ENCODE measurements around the gene CFAP57.

The CFAP57 gene

GRCh38 chr1:43256675-43257570 is 84.8 kb downstream of the CFAP57 start:
- no peak for DNase-seq

GRCh38 chr1:43258370-43258769 is 86.2 kb downstream of the CFAP57 start:
- DNase-seq, result no peak

DNA sequence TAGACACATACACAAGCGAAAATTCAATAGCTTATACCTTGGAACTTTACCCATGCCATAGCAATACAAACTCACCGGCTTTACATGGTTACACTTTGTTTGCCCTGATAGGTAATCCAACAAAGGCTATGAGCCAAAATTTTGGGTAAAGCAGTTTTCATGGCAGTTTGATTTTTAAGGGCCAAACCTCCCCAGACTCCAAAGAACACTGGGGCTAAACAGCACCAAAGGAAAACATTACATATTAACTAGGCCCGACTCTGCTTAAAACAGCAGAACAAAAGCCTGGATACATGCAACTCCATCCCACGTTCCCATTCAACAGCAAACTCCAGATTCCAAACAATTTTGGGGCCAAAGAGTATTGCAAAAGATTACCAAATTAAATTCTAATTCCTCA is 93.3 kb downstream of the CFAP57 start:
- no peak for DNase-seq

- DNase-seq, result no peak
Observed at GRCh38 chr1:43266881-43267280, 94.8 kb downstream of the CFAP57 start.

DNA sequence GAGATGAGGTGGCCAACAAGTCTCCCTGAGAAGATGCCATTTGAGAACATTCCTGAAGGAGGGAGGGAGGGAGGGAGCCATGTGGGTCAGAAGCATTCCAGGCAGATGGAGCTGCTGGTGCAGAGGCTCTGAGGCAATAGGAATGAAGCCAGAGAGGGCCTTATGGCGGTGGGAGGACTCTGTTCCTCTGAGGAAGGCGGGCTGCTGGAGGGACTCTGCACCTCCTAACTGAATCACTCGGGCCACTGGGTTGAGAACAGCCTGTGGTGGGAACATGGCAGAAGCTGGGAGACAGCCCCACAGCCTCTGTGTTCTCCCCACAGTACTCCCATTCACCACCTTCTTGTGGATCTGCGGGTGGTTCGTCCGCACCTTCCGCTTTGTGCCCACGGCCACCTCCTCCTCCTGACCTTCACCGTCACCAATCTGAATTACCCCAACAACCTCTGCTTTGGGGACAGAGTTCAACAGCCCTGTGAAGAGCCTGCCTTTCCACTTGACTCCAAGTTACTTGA is 95.2 kb downstream of the CFAP57 start:
- DNase-seq, result no peak

DNA sequence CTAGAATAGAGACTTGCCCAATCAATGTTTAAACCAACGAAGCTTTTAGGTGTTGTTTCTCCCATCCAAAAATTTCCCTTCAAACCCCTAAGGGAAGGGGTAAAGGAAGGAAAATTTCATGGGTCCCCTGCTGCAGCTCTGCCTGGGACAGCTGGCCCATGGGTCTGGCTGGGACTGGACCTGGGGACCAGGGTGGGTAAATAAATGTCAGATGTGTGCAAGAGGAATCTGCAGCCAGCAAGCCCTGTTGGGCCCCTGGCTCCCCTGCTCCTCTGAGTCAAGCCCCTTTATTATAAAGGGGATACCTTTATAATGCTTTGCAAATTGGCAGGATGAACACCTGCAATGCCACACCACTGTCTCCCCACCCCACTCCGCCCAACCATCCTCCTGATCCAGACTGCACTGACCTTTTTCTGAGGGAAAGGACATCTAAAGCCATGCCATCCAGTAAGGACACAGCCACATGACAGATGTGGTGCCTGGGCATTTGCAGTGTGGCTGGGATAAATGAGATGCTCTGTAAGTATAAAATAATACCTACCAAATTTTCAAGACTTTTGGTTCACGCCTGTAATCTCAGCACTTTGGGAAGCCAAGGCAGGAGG is 95.8 kb downstream of the CFAP57 start:
- no peak for DNase-seq

- DNase-seq, result no peak
Observed at GRCh38 chr1:43269627-43270375, 97.7 kb downstream of the CFAP57 start, which contains the start of gene TMEM125. TSS of gene TMEM125 (plus strand) at chr1:43269983. CDS start at chr1:43272723, 2,740 bp downstream.

- peak; percentile 89 for DNase-seq
Observed at GRCh38 chr1:43270421-43271095, 98.4 kb downstream of the CFAP57 start.

DNA sequence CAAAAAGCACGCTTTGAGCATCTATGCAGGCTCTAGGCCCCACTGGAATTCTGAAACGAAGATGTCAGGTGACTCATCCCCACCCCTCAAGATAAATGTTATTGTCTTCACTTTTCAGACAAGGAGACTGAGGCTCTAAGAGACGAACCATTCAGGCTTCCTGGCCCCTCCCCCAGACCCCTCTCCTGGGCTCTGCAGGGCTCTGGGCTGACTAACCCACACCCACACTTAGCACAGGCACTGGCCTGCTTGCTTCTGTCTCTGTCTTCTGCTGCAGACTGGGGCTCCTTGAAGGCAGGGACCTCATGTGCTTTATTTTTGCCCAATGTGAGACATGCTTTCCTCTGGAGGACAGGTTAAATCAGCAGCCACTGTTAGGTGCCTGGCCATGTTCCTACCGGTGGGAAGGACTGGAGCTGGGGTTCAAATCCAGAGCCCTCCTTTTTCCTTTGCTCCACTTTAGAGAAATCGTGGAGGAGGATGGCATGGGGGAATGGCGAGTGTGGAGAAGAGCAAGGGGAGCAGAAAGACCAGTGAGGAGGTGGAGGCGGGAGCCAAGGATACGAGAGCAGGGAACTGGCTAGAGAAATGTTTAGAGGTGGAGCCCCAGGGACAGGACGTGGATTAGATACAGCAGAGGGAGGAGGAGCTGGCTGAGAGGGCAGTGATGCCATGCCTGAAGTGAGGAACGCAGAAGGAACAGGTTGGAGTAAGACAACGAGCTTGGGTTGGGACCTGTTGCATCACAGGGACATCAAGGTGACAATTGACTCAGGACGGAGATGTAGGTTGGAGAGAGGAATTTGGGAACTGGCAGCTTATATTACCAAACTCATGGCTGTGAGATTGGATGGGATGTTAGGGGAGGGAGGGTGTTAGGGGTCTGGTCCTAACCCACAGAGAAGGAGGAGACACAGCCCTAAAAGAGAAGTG is 99.3 kb downstream of the CFAP57 start:
- DNase-seq, result no peak

DNA sequence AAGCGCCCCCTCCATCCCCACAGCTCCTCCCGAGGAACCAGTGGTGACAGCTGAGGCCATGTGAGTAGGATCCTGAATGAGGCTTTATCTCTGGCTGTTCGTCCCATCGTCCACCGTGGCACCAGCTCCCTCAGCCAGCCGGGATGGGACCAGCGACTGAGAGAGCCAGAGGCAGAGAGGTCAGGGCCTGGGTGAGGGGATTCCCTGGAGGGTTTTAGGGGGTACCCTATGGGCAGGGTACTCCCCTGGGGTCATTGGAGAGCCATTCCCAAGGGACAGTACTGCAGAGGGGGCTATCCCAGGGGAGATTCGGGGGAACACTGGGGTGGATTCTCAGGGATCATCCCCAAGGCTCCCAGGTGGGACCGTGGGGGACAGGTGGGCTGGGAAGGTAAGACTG is 100.0 kb downstream of the CFAP57 start:
- no peak for DNase-seq

GRCh38 chr1:43272576-43273571 is 100.7 kb downstream of the CFAP57 start:
- no peak for DNase-seq

DNA sequence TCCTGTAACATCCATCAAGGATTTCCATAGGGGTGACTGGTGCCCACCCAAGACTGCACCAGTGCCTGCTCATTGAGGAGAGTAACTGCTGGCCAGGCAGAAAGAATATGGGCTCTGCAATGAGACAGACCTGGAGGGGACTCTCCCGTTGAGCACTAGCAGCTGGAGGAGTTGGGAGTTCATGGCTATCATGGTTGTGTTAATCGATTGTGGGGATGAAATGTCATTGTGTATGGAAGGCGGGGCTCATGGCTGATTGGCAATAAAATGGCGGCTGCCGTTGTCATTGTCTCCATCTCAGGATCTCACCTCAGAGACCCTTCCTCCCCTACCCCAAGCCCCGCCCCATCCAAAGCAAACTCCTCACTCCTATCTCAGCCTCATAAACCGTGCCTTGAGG is 101.6 kb downstream of the CFAP57 start:
- DNase-seq, result no peak

DNA sequence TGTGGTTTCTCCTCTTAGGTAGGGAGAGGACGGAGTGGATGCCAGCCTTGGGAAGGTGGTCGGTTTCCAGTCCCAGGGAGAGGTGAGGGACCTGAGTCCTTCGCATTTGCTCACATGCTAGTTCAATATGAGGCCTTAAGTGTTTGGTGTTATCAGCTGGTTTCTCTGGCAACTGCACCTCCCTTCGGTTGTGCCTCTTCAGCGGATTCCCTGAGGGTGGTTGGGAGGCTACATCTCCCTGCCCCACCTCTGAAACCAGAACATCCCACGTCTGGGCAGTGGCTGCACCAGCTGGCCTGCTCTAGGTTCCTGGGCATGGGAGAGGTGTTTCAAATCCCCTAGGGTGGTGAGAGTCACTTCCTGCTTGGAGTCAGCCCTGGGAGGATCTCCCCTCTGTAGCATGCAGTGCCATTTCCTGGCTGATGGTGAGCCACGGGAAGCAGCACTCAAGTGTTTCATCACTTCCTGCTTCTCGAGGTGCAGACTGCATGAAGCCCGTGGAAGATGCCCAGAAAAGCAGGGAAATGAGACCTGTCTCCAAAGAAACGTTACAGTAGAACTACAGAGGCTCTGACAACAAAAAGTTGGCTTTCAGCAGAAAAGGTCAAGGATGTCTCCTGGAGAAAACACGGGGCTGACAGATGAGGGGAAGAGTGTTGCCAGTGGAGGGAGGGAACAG is 102.1 kb downstream of the CFAP57 start:
- peak; percentile 30 for DNase-seq

GRCh38 chr1:43274804-43275180 is 102.7 kb downstream of the CFAP57 start:
- DNase-seq, result no peak

GRCh38 chr1:43275826-43276620 is 103.9 kb downstream of the CFAP57 start:
- no peak for DNase-seq

DNA sequence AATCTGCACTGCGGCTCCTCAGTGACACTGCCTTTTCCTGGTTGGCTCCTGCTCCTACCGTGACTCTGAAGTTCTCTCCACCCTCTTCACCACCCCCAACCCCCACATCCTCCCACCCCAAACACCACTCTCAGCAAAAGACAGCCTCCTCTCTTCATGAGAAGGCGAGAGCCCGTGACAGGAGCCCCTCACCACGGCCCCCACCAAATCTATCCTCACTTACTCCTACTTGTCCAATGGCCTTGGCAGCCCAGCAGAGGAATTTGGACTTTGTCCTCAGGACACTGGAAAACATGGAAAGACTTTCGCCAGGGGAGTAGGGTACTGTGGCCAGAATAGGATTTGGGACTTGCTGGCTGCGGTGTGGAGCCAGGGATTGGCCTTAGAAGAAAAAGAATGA is 104.5 kb downstream of the CFAP57 start:
- DNase-seq, result no peak

GRCh38 chr1:43277116-43277876 is 105.2 kb downstream of the CFAP57 start:
- no peak for DNase-seq

DNA sequence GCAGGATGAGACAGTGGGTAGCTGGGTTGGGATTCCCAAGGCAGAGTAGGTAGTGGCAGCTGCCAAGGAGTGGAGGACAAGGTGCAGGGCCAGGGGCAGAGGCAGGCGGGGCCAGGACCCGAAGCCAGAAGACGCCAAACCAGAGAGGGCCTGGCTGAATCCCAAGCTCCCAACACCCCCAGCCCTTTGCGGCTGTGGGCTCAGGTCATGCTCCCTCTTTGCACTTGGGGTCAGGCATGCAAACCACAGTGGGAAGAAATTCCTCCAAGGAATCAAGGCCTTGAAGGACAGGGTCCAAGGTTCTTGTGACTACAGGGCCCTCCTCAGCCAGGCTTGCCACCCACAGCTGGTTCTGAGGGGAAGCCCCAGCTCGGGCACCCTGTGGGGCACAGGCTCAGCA is 107.0 kb downstream of the CFAP57 start:
- no peak for DNase-seq

Measured in NCI-H774 (cell line).